HG02973 (cell line): Measurements from ENCODE around the gene CLSTN2.

Experiments
- ATAC-seq: cut with Tn5 transposase; IDR thresholded peaks from one replicate; pipeline ENCODE4 v1.9.1; 2021; ENCODE audit warnings: moderate library complexity; ENCODE audit not compliant: unreplicated experiment

CLSTN2 gene

GRCh38 chr3:140368223-140368811, 433.3 kb downstream of the CLSTN2 start:
- no peak for ATAC-seq

DNA sequence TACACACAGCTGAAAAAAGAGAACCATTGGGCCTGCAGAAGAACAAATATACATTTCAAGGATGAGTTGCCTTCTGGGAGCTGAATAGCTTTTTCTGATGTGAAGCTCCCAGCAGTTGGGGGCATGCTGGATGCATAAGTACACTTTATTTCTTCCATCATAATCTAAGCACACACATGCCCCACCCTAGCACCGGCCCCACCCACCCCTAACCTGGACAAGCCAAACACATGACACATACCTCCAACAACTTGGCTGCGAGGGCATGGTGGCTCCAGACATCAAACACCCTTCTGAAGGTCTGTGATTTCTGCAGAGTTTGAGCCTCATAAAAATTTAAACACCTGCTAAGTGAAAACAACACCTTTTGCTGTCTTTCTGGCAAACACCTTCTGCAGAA, 435.7 kb downstream of the CLSTN2 start:
- no peak for ATAC-seq

GRCh38 chr3:140373234-140373633, 438.2 kb downstream of the CLSTN2 start:
- no peak for ATAC-seq

GRCh38 chr3:140375002-140375401, 440.0 kb downstream of the CLSTN2 start:
- no peak for ATAC-seq

GRCh38 chr3:140376136-140376889, 441.3 kb downstream of the CLSTN2 start:
- no peak for ATAC-seq

DNA sequence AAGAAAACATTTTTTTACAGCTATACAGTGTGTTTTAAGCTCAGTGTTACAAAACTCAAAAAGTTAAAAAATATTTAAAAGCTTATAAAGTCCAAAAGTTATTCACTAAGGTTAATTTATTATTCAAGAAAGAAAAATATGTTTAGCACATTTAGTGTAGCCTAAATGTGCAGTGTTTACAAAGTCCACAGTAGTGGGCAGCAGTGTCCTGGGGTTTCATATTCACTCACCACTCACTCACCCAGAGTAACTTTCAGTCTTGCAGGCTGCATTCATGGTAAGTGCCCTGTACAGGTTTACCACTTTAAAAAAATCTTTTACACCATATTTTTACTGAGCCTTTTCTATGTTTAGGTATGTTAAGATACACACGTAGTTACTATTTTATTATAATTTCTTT, 442.7 kb downstream of the CLSTN2 start:
- no peak for ATAC-seq

DNA sequence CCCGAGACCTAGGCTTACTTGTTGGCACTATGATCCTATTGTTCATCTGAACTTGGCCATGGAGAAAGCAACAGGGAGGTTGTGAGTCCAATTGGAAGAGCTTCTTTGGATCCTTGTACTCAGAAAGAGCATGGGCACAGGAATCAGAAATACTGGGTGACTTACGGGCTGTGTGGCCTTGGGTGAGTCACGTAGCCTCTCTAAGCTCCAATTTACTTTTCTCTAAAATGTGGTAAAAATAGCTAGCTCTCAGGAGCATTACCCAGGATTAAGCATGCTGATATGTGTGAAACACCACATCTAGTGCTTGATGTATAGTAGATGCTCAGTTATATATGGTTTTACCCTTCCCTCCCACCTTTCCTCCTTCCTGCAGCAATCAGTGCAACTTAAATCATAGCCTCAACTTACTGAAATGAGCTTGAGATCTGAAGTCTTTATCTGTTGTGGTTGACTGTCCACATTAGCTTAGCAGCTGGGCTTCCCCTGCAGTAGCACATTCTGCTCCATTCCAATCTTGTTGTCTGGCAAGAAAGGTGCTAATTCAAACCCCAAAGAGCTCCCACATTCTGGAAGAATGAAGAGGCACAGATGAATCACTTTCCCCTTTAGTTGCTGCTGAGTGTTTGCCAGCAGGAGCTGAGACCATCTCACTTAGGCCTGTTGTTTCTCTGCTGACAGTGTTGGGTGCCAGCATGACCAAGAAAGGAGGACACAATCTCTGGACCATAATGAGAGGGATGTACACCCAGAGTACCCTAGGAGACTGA, 443.8 kb downstream of the CLSTN2 start:
- ATAC-seq, result no peak

GRCh38 chr3:140384028-140384771, 449.2 kb downstream of the CLSTN2 start:
- ATAC-seq, result no peak

DNA sequence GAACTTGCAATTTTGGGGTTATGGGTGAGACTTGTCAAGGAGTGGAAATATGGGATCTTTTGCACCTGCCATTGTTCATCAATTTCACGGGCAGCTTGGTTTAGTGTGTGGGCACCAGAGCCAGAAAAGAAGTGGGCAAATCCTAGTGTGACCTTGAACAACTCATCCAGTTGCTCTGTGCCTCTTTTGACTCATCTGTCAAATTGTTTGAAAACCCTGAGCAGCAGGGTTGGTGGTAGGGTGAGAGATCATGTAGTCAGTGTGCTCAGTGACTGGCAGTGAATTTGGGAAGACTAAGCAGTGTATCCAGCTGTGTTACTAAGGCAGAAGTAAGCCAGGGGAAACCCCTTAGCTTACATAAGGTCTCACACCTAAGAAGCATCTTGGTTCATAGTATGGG, 449.9 kb downstream of the CLSTN2 start:
- no peak for ATAC-seq

DNA sequence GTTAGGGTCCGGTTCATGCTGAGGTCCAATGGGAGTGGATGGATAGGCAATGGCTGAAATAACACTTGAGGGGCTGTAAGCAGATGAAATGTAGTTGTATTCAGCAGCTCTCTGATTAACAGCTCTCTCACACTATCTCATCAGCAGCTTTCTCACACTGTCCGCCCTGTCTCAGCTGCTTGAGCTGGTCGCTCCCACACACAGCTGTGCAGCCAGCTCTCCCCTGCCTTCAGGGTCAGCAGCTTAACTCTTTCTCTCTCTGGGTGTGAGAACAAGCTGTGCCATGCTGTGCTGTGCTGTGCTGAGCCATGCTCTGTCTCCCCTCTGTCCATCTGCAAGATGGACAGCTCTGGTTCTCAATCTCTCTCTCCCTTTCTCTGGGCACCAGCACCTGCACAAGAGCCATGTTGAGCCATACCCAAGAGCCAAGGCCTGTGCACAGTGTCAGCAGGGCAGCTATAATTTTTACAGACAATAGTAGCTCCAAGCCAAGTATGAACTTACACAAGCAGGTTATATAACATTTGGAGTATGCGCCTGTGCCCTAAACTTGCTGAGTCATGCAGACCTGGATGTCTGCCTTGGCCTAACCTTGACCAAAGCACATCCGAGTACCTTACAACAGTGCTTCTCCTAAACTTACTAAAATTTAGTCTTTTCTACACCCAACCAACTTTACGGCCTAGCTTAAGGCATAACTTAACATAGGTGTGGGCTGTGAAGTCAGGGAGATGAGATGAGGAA, 451.5 kb downstream of the CLSTN2 start:
- no peak for ATAC-seq

- ATAC-seq, result no peak
Observed at GRCh38 chr3:140387244-140387643, 452.3 kb downstream of the CLSTN2 start.

GRCh38 chr3:140388202-140388922, 453.4 kb downstream of the CLSTN2 start:
- ATAC-seq, result no peak

DNA sequence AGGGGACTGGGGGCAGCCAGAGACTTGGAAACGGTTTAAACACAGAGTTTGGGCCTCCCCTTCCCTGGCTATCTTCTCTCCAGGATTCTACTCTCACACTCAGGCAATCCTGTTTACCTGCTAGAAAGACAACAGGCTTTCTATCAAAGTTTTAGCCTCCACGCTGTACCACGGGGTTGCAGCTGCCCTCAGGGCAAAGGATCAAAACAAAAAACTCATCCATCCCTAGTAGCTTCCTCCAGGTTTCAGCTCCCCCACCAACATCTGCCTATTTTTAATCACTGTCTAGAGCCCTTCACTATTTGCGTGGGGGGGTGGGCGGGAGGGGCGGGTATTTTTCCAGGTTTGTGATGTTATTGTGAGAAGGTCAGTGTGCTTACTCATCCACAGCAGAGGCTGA, 456.1 kb downstream of the CLSTN2 start:
- no peak for ATAC-seq

GRCh38 chr3:140394488-140395133, 459.6 kb downstream of the CLSTN2 start:
- no peak for ATAC-seq

DNA sequence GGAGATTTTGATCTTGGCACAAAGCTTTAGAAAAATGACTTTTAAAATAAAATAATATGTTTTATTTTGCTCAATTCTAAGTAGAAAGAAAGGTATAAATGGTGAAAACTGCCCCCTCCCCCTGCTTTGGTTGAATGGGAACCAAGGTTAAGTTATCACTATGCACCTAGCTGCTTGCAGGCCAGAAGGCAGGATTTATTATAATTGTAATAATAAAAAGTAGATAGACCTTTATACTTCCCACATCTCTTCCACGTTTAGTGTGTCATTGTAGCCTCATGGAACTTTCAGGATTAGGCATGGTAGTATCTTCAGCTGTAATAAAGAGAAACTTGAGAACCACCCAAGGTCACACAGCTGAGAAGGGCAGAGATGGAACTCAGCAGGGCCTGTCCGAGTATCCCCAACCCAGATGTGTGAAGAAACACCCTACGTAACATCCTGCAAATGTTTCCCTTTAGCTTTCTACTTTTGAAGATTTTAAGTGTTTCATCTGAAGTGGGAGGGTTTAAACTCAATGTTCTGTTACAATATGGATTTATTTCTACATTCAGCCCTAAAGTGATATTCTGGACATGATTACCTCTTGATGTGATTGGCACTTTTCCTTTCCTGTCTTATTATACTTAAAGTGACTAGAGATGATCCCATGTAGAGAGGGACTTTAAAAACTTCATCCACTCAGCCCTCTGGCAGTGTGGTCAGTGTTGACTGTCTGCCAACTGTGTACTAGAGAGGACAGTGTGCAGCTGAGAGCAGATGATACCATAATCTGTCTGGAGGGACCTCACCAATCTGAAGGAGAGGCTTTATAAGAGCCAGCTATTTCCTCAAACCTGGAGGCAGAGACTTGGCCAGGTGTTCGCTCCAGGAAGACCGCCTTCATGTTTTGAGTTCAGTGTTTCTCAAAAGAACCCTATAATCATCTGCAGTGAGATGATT, 460.4 kb downstream of the CLSTN2 start:
- no peak for ATAC-seq

DNA sequence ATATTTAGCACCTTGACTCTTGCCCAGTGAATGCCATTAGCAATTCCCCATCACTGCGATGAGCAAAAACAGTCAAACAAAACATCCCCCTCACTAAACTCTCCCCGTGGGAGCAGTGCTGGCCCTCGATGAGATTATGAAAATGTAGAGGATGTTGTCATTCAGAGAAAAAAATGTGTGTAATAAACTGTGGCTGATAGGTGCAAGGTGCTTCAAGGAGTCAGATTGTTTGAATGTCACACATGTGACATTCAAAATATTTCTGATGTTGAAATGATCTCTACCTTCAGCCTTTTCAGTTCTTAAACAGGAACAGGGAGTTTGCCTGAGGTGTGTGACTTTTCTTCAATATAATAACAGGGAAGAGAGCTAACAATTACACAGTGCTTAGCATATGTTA, 461.1 kb downstream of the CLSTN2 start:
- ATAC-seq, result no peak

DNA sequence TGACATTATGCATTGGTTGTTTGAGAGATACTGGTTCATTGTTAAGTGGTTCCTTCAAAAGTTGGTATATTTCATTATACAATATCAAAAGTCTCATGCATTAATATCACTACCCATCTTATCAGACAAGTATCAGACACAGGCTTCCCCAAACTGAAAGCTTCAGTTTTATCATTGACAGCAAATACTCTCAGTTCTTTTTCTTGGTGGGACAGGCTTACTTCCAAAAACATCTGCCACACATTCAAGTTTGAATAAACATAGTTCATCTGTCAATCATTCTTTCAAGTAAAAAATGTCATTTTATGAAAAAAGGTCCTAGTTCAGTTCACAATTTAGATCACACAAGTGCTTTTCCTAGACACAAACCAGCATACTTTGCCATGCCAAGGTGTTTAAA, 462.9 kb downstream of the CLSTN2 start:
- no peak for ATAC-seq

- no peak for ATAC-seq
Observed at GRCh38 chr3:140398387-140398786, 463.4 kb downstream of the CLSTN2 start.
